ENCODE measurements around the gene MAVS.
A peak's percentile ranks its signal among the peaks of the same experiment; 100 is the strongest.

Gene MAVS

GRCh38 chr20:3815703-3816315 is 30.8 kb upstream of the MAVS start:
- Histone ChIP-seq H3K4me3 (ENCODE audit: low read depth, low read length) (no peak overlapping the region), H3K27me3 (replicated peaks) (no peaks in the 10 kb centered on the region), H3K36me3 (replicated peaks) (no peaks in the 10 kb centered on the region), H3K27ac (no peak overlapping the region)
- in situ Hi-C loops (cut with HindIII; ENCODE audit: low pct_ligation_motif_present, low sequenced_read_pairs) = no loop called here
- TF ChIP-seq, protein P1, sequence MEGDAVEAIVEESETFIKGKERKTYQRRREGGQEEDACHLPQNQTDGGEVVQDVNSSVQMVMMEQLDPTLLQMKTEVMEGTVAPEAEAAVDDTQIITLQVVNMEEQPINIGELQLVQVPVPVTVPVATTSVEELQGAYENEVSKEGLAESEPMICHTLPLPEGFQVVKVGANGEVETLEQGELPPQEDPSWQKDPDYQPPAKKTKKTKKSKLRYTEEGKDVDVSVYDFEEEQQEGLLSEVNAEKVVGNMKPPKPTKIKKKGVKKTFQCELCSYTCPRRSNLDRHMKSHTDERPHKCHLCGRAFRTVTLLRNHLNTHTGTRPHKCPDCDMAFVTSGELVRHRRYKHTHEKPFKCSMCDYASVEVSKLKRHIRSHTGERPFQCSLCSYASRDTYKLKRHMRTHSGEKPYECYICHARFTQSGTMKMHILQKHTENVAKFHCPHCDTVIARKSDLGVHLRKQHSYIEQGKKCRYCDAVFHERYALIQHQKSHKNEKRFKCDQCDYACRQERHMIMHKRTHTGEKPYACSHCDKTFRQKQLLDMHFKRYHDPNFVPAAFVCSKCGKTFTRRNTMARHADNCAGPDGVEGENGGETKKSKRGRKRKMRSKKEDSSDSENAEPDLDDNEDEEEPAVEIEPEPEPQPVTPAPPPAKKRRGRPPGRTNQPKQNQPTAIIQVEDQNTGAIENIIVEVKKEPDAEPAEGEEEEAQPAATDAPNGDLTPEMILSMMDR (IDR thresholded peaks at IDR 0.05; ENCODE audit: low read depth, low read length, missing control alignments) = no peak
- DNase-seq = no peak

DNA sequence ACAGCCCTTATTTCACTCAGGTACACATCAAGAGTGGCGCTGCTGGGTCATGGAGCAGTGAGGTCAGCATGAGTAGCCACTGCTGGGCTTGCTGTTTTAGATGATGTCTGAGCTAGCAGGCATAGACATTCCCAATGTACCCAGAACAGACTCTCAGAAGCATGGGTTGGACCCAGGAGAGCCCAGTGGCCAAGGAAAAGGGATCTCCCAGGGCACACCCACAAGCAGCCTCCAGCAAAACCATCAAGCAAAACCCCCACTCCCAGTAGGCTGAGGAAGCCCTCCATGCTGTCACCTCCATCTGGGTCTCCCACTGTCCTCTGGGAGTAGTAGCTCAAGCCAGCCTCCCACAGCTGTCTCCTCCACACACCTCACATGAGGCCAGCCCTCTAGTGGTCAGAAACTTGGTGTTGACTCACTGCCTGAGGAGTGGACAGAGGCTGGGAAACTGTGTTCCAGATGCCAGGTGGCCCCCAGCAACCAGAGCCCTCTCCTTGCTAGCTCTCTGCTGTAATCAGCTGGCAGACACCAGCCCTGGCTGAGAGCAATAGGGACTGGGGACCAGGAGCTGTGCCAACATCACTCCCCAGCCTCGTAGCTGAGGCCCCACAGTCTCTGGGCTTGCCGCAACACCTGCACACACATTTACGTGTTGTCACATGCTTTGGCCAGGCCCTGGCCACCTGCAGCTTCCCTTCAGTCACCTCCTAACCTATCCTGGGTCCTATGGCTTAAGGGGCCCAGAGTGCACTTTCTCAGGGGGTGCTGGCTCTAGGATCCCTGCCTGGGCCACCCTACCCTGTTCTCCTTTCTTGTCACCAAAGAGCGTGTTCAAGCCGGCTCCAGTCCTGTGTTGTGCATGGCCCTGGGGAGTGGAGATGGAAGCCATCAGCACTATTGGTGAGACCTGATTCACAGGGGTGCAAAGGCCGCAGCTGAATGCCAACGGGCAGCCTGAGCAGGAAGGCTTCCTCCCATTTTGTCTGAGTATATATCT is 28.2 kb upstream of the MAVS start:
- Histone ChIP-seq H3K27me3 (replicated peaks) (no peaks in the 10 kb centered on the region), H3K4me3 (ENCODE audit: low read depth, low read length) (no peak overlapping the region), H3K36me3 (replicated peaks) (peaks cover 7% of the 10 kb centered on the region), H3K27ac (no peak overlapping the region)
- TF ChIP-seq, protein P1 (IDR thresholded peaks at IDR 0.05; ENCODE audit: low read depth, low read length, missing control alignments) = peak; percentile 86
- in situ Hi-C loops (cut with HindIII; ENCODE audit: low pct_ligation_motif_present, low sequenced_read_pairs) = no loop called here
- DNase-seq = peak; percentile 76

GRCh38 chr20:3819411-3820047 is 27.1 kb upstream of the MAVS start:
- Histone ChIP-seq H3K27me3 (replicated peaks) (no peaks in the 10 kb centered on the region), H3K27ac (peak overlapping the region; percentile 99), H3K4me3 (ENCODE audit: low read depth, low read length) (peak overlapping the region; percentile 89), H3K36me3 (replicated peaks) (peaks cover 9% of the 10 kb centered on the region)
- DNase-seq = no peak
- TF ChIP-seq, protein P1 (IDR thresholded peaks at IDR 0.05; ENCODE audit: low read depth, low read length, missing control alignments) = no peak
- in situ Hi-C loops (cut with HindIII; ENCODE audit: low pct_ligation_motif_present, low sequenced_read_pairs) = no loop called here

DNA sequence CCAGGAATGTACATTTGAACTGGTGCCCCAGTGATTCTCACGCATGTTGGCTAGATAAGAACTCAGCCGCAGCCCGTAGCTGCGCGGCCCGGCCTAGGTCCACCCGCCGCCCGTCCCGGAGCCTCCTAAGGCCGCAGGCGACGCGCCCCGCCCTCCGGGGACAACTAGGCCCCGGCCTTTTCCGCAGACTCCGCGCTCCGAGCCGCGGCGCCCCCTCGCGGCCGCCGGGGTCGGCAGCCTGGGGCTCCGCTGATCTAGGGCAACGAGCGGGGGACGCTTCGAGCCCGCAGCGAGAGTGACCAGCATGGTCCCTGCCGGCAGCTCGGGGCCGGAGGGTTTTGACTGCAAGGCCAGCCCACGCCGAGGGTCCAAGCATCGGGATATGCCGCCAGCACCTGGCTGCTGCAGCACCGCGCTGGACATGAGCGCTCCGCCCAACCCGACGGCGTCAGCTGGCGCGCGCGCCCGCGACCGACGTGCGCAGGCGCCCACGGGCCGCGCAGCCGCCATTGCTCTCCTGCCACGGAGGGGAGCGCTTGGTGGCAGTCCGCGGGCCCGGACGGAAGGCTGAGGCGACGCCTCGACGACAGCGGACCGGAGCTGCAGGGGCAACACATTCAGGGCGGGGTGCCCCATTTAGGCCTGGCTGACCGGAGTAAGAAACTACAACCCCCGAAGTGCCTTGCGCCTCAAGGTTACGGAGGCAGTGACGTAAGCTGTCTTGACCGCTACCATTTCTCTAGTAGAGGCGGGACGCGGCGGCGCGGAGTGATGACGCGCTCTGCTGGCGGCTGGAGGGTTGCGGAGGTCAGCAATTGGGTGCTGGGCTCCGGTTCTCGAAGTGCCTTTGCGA is 26.4 kb upstream of the MAVS start, which contains the start of gene AP5S1:
Gene AP5S1, plus strand, starts transcription at position 500 of the 853 bp plus-strand sequence. CDS start 1,571 bp downstream, outside the sequence.
- in situ Hi-C loops (cut with HindIII; ENCODE audit: low pct_ligation_motif_present, low sequenced_read_pairs) = no loop called here
- H3K27me3 ChIP-seq (replicated peaks) = no peaks in the 10 kb centered on the region
- peak within 1 kb of the TSS; percentile 99 for H3K27ac ChIP-seq
- peaks cover 13% of the 10 kb centered on the region for H3K36me3 ChIP-seq (replicated peaks)
- peak within 1 kb of the TSS; percentile 89 for H3K4me3 ChIP-seq (ENCODE audit: low read depth, low read length)
- DNase-seq = peak; percentile 92
- TF ChIP-seq, protein P1 (IDR thresholded peaks at IDR 0.05; ENCODE audit: low read depth, low read length, missing control alignments) = peak; percentile 66
